Mesenchymal stem cell (in vitro differentiated cells and primary cell): ENCODE results near the gene NECTIN1.

ENCODE experiments used
- DNase-seq: peaks from one replicate; pipeline ENCODE4 v3.0.0-alpha.2; 2013
- H2AFZ ChIP-seq: one replicate; pipeline ENCODE4 v1.6.1; 2013; ENCODE audit warnings: low read depth, mild to moderate bottlenecking, control low read depth, inconsistent platforms, low read length, moderate library complexity
- H2AK5ac ChIP-seq: 2 replicates; pipeline ENCODE4 v1.6.1; 2013; ENCODE audit warnings: low read length, moderate library complexity, mild to moderate bottlenecking, inconsistent platforms; ENCODE audit not compliant: severe bottlenecking
- H2BK120ac ChIP-seq: one replicate; pipeline ENCODE4 v1.6.1; 2013; ENCODE audit warnings: low read depth, mild to moderate bottlenecking, inconsistent platforms, low read length, moderate library complexity
- H2BK12ac ChIP-seq, 2 experiments: one replicate each; pipeline ENCODE4 v1.6.1; 2013; ENCODE audit warnings: inconsistent platforms in 2 of 2, low read length in 2 of 2, mild to moderate bottlenecking in 2 of 2, moderate library complexity in 2 of 2, control low read depth in 1 of 2
- H2BK15ac ChIP-seq: one replicate; pipeline ENCODE4 v1.6.1; 2013; ENCODE audit warnings: mild to moderate bottlenecking, low read depth, inconsistent platforms; ENCODE audit not compliant: poor library complexity, severe bottlenecking
- H2BK5ac ChIP-seq: 2 replicates; pipeline ENCODE4 v1.6.1; 2013; ENCODE audit warnings: low read depth, mild to moderate bottlenecking, low read length, control low read depth, inconsistent platforms; ENCODE audit not compliant: poor library complexity, severe bottlenecking
- H3K14ac ChIP-seq, 2 experiments: one replicate each; pipeline ENCODE4 v1.6.1; 2013; ENCODE audit warnings: inconsistent platforms in 2 of 2, low read length in 2 of 2, control low read depth in 1 of 2, mild to moderate bottlenecking in 1 of 2, moderate library complexity in 1 of 2
- H3K18ac ChIP-seq, 2 experiments: one replicate each; pipeline ENCODE4 v1.6.1; 2013; ENCODE audit warnings: inconsistent platforms in 2 of 2, low read length in 2 of 2, control low read depth in 1 of 2, low read depth in 1 of 2, mild to moderate bottlenecking in 1 of 2
- H3K23ac ChIP-seq, 2 experiments: one replicate each; pipeline ENCODE4 v1.6.1; 2013; ENCODE audit warnings: inconsistent platforms in 2 of 2, low read length in 2 of 2, mild to moderate bottlenecking in 2 of 2, moderate library complexity in 2 of 2, control low read depth in 1 of 2
- H3K27ac ChIP-seq: 2 replicates; pipeline ENCODE4 v1.5.1; 2013; ENCODE audit warnings: mild to moderate bottlenecking, moderate library complexity, low read length, control low read depth, inconsistent platforms; ENCODE audit not compliant: poor library complexity, severe bottlenecking
- H3K27me3 ChIP-seq, 2 experiments: 2 replicates each; pipeline versions ENCODE4 v1.6.1 to v1.7.0; 2013; ENCODE audit warnings: low read length in 2 of 2, mild to moderate bottlenecking in 2 of 2, moderate library complexity in 2 of 2, control low read depth in 1 of 2, inconsistent platforms in 1 of 2; ENCODE audit not compliant: control insufficient read depth in 1 of 2, insufficient read depth in 1 of 2
- H3K36me3 ChIP-seq, 2 experiments: 2 replicates each; pipeline versions ENCODE4 v1.6.1 to v1.7.0; 2013; ENCODE audit warnings: low read length in 2 of 2, control low read depth in 1 of 2, inconsistent platforms in 1 of 2, low read depth in 1 of 2, mild to moderate bottlenecking in 1 of 2; ENCODE audit not compliant: insufficient read depth in 2 of 2, control insufficient read depth in 1 of 2
- H3K4ac ChIP-seq, 2 experiments: one replicate each; pipeline ENCODE4 v1.6.1; 2013; ENCODE audit warnings: inconsistent platforms in 2 of 2, low read length in 2 of 2, mild to moderate bottlenecking in 2 of 2, moderate library complexity in 2 of 2, control low read depth in 1 of 2, low read depth in 1 of 2
- H3K4me1 ChIP-seq: 2 replicates; pipeline ENCODE4 v1.6.1; 2013; ENCODE audit warnings: low read depth, low read length, control low read depth; ENCODE audit not compliant: control insufficient read depth, insufficient read depth
- H3K4me2 ChIP-seq: 2 replicates; pipeline ENCODE4 v1.6.1; 2013; ENCODE audit warnings: low read length, mild to moderate bottlenecking, inconsistent platforms; ENCODE audit not compliant: poor library complexity, severe bottlenecking
- H3K4me3 ChIP-seq, 2 experiments: 2 replicates each; pipeline versions ENCODE4 v1.5.1 to v1.7.0; 2013; ENCODE audit warnings: low read length in 2 of 2, mild to moderate bottlenecking in 2 of 2, control low read depth in 1 of 2, low read depth in 1 of 2; ENCODE audit not compliant: insufficient read depth in 1 of 2
- H3K79me1 ChIP-seq: replicated peaks from 2 replicates; pipeline ENCODE4 v1.6.1; 2013; ENCODE audit warnings: mild to moderate bottlenecking, control low read depth, low read length, inconsistent platforms; ENCODE audit not compliant: poor library complexity, severe bottlenecking
- H3K9ac ChIP-seq: 2 replicates; pipeline ENCODE4 v1.7.0; 2013; ENCODE audit warnings: mild to moderate bottlenecking, low read length, moderate library complexity
- H3K9me3 ChIP-seq: 2 replicates; pipeline ENCODE4 v1.7.0; 2013; ENCODE audit warnings: mild to moderate bottlenecking, low read length; ENCODE audit not compliant: control insufficient read depth
- H4K8ac ChIP-seq: one replicate; pipeline ENCODE4 v1.6.1; 2013; ENCODE audit warnings: inconsistent platforms, mild to moderate bottlenecking, low read length, moderate library complexity
- H4K91ac ChIP-seq: one replicate; pipeline ENCODE4 v1.6.1; 2013; ENCODE audit warnings: mild to moderate bottlenecking, low read length, inconsistent platforms
- WGBS: methylation state at CpG from one replicate; pipeline ENCODE4 v1.1.7; 2013; ENCODE audit warnings: mixed read lengths; 5-methylcytosine and 5-hydroxymethylcytosine counted together

Gene NECTIN1

GRCh38 chr11:119694334-119694733 is 34.7 kb downstream of the NECTIN1 start:
- Histone ChIP-seq H3K4me3 (no peak overlapping the region), H3K4me1 (peaks cover 27% of the 10 kb centered on the region), H4K8ac (peak overlapping the region; percentile 22), H3K79me1 (peaks cover 27% of the 10 kb centered on the region), H3K27ac (no peak overlapping the region), H3K9me3 (no peaks in the 10 kb centered on the region), H2BK12ac (no peak overlapping the region), H3K9ac (no peak overlapping the region), H2BK5ac (no peak overlapping the region), H3K23ac (no peak overlapping the region), H2AFZ (no peak overlapping the region), H3K27me3 (no peaks in the 10 kb centered on the region), H3K36me3 (no peaks in the 10 kb centered on the region), H3K4ac (no peak overlapping the region), H3K14ac (no peak overlapping the region), H2BK120ac (no peak overlapping the region), H2BK15ac (no peak overlapping the region), H2AK5ac (no peak overlapping the region), H3K4me2 (no peak overlapping the region), H4K91ac (no peak overlapping the region), H3K18ac (peak overlapping the region in 1 of 2 experiments; percentile 22)
- WGBS = 84% methylated on average over 3 of the region's 3 CpGs
- DNase-seq = no peak

DNA sequence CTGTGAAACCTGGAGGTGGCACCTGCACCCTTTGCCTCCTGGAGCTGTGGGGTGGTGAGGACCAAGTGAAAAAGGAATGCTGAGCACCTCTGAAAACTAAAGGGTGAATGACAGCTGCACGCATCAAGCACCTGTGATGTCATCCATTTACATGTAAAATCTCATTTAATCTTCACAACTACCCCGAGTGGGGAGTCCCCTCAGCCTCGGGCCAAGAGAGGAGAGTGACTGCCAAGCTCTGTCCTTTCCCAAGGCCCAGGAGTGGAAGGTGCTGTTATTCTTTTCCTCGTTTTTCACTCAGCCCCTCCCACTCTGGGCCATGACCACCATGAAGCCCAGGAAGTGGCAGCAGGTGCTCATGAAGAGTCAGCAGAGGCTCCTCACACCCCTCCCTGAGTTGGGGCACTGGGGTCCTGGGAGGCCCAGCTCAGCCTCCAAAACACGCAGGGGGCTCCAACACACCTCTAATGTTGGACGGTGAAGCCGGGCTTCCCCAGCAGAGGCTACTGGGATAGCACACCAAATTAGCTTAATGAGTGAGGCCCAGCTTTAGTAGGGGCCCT is 35.7 kb downstream of the NECTIN1 start:
- peaks cover 25% of the 10 kb centered on the region for H3K79me1 ChIP-seq
- H2BK5ac ChIP-seq = no peak overlapping the region
- H3K27me3 ChIP-seq = no peaks in the 10 kb centered on the region
- no peak for DNase-seq
- no peak overlapping the region for H2AFZ ChIP-seq
- no peak overlapping the region for H2BK15ac ChIP-seq
- H3K18ac ChIP-seq = no peak overlapping the region
- H3K9me3 ChIP-seq = no peaks in the 10 kb centered on the region
- no peak overlapping the region for H3K14ac ChIP-seq
- 75% methylated on average over 7 of the region's 7 CpGs for WGBS
- no peak overlapping the region for H3K27ac ChIP-seq
- no peak overlapping the region for H2AK5ac ChIP-seq
- no peak overlapping the region for H3K4me3 ChIP-seq
- no peak overlapping the region for H4K8ac ChIP-seq
- H2BK120ac ChIP-seq = no peak overlapping the region
- no peak overlapping the region for H3K9ac ChIP-seq
- no peak overlapping the region for H3K4me2 ChIP-seq
- peaks cover 29% of the 10 kb centered on the region for H3K4me1 ChIP-seq
- H2BK12ac ChIP-seq = no peak overlapping the region
- H3K23ac ChIP-seq = no peak overlapping the region
- H4K91ac ChIP-seq = no peak overlapping the region
- no peak overlapping the region for H3K4ac ChIP-seq
- no peaks in the 10 kb centered on the region for H3K36me3 ChIP-seq

DNA sequence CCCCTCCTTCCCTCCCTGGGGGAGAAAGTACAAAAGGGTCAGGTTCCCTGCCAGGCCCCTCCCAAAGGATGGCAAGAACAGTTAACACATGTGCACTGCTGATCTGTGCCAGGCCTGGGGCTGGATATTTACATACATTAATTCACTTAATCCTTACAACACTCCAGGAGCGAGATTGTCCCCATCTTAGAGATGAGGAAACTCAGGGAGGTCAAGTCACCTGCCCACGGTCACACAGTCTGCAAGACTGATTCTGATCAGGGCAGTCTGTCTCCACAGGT is 36.5 kb downstream of the NECTIN1 start:
- no peak overlapping the region for H3K4me3 ChIP-seq
- no peak overlapping the region for H3K23ac ChIP-seq
- peaks cover 29% of the 10 kb centered on the region for H3K4me1 ChIP-seq
- no peak overlapping the region for H4K91ac ChIP-seq
- H4K8ac ChIP-seq = no peak overlapping the region
- no peak overlapping the region for H3K4ac ChIP-seq
- no peak overlapping the region for H2BK12ac ChIP-seq
- no peak overlapping the region for H3K27ac ChIP-seq
- H3K9me3 ChIP-seq = no peaks in the 10 kb centered on the region
- H2BK5ac ChIP-seq = no peak overlapping the region
- no peak overlapping the region for H2BK15ac ChIP-seq
- no peak overlapping the region for H2AFZ ChIP-seq
- H3K27me3 ChIP-seq = no peaks in the 10 kb centered on the region
- peak overlapping the region in 1 of 2 experiments; percentile 30 for H3K14ac ChIP-seq
- H3K36me3 ChIP-seq = no peaks in the 10 kb centered on the region
- WGBS = 98% methylated on average over 2 of the region's 2 CpGs
- no peak overlapping the region for H2AK5ac ChIP-seq
- no peak overlapping the region for H3K18ac ChIP-seq
- DNase-seq = no peak
- H3K79me1 ChIP-seq = peaks cover 23% of the 10 kb centered on the region
- H3K9ac ChIP-seq = no peak overlapping the region
- H3K4me2 ChIP-seq = no peak overlapping the region
- no peak overlapping the region for H2BK120ac ChIP-seq

DNA sequence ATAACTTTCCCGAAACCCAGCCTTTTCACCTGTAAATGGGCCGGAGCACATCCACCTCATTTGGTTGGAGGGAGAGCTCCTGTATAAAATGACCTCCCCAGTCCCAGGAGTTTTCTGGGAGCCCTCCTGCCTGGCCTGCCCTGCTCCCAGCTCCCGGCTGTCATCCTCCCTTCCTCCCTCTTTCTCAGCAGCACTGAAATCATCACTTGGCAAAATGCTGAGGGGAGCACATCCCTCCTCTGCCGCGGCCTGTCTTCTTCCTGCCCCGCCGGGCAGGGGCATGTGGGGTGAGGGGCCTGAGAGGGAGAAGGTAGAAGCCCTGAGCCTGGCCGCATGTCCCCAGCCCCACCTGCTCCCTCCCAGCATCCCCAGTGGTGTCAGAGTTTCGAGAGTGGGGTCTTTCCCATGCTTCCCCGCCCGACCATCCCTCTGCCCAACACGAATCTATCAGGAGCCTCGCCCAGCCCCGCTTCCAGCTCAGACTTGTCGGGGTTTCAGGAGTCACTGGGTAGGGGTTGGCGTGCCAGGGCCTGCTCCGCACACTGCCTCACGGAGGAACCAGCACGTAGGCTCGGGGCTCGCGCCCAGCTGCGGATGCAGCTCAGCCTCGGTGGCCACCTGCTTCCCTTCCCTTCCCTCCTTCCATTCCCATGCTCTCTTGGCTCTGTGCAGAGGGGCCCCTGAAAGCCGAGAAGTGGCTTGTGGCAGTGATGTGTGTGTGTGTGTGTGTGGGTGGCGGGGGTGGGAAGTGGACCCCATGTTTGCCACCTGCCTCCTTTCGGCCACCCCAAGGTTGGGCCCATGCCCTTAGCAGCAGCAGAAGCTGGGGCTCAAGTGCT is 37.1 kb downstream of the NECTIN1 start:
- WGBS = 91% methylated on average over 20 of the region's 27 CpGs
- Histone ChIP-seq H3K27me3 (no peaks in the 10 kb centered on the region), H2BK12ac (no peak overlapping the region)

More for the DNA sequence above, 37.1 kb downstream of the NECTIN1 start:
- Histone ChIP-seq H2BK120ac (no peak overlapping the region), H3K4me1 (peaks cover 30% of the 10 kb centered on the region), H2BK5ac (no peak overlapping the region), H4K91ac (no peak overlapping the region), H3K36me3 (no peaks in the 10 kb centered on the region), H3K9ac (no peak overlapping the region), H4K8ac (no peak overlapping the region), H3K79me1 (peaks cover 24% of the 10 kb centered on the region), H3K9me3 (no peaks in the 10 kb centered on the region), H3K4ac (no peak overlapping the region), H3K18ac (no peak overlapping the region), H3K4me2 (no peak overlapping the region), H3K4me3 (no peak overlapping the region), H3K14ac (peak overlapping the region in 1 of 2 experiments; percentile 61), H2AK5ac (no peak overlapping the region), H2BK15ac (no peak overlapping the region), H3K23ac (no peak overlapping the region), H3K27ac (no peak overlapping the region), H2AFZ (no peak overlapping the region)
- DNase-seq = no peak
